NCI-H345 treated with DMSO at 0.1 percent for 48 hours (cell line): Measurements from ENCODE around the gene SPATA32.
A peak's percentile ranks its signal among the peaks of the same experiment; 100 is the strongest.
"Not testable (repeated sequence)": the region's sequence is repeated elsewhere in the genome, so short reads cannot be mapped to it uniquely, and the experiment has no call there.

Source experiments
- DNase-seq: peaks from one replicate; lab custom pipeline; 2025; ENCODE audit not compliant: unreplicated experiment; lab: John Stamatoyannopoulos, UW

Gene SPATA32

GRCh38 chr17:45271603-45272002, 9.7 kb upstream of the SPATA32 start:
- DNase-seq = no peak

- no peak for DNase-seq
Measured at GRCh38 chr17:45270828-45271418, 9.0 kb upstream of the SPATA32 start.

- DNase-seq = no peak
Measured at GRCh38 chr17:45269912-45270311, 8.0 kb upstream of the SPATA32 start.

GRCh38 chr17:45267436-45268055, 5.7 kb upstream of the SPATA32 start:
- DNase-seq = no peak

GRCh38 chr17:45266372-45266926, 4.6 kb upstream of the SPATA32 start:
- no peak for DNase-seq

GRCh38 chr17:45265821-45266220, 3.9 kb upstream of the SPATA32 start:
- no peak for DNase-seq

GRCh38 chr17:45264988-45265387, 3.1 kb upstream of the SPATA32 start:
- DNase-seq = no peak

- no peak for DNase-seq
Measured at GRCh38 chr17:45264430-45264829, 2.5 kb upstream of the SPATA32 start.

- no peak for DNase-seq
Measured at GRCh38 chr17:45263477-45263860, 1.6 kb upstream of the SPATA32 start.

- no peak for DNase-seq
Measured at GRCh38 chr17:45262516-45263476, 902 bp upstream of the SPATA32 start.

- no peak for DNase-seq
Measured at GRCh38 chr17:45260204-45260783, 1.6 kb downstream of the SPATA32 start.

- DNase-seq = no peak
Measured at GRCh38 chr17:45258981-45259380, 2.9 kb downstream of the SPATA32 start.

- DNase-seq = no peak
Measured at GRCh38 chr17:45257115-45257514, 4.8 kb downstream of the SPATA32 start.

GRCh38 chr17:45256114-45256966, 5.6 kb downstream of the SPATA32 start:
- DNase-seq = no peak

- DNase-seq = no peak
Measured at GRCh38 chr17:45255358-45255757, 6.5 kb downstream of the SPATA32 start.

- DNase-seq = no peak
Measured at GRCh38 chr17:45253879-45254278, 8.0 kb downstream of the SPATA32 start.

- not testable (repeated sequence) for DNase-seq
Measured at GRCh38 chr17:45253237-45253636, 8.7 kb downstream of the SPATA32 start.

- no peak for DNase-seq
Measured at GRCh38 chr17:45251931-45252330, 10.0 kb downstream of the SPATA32 start.

GRCh38 chr17:45248132-45248957, 13.5 kb downstream of the SPATA32 start:
- peak; percentile 27 for DNase-seq
